WERI-Rb-1 (cell line): Measurements from ENCODE around the gene PIH1D1.

Source experiments
- DNase-seq: peaks from one replicate; pipeline ENCODE4 v3.0.0-alpha.2; 2020
- H3K27ac ChIP-seq: fragments of 250-450 bp; sonication (Bioruptor Pico); 2 replicates; pipeline ENCODE4 v1.5.1; 2020; ENCODE audit warnings: mild to moderate bottlenecking, moderate library complexity
- H3K27me3 ChIP-seq: fragments of 250-450 bp; sonication (Bioruptor Pico); 2 replicates; pipeline ENCODE4 v1.5.1; 2021; ENCODE audit warnings: mild to moderate bottlenecking, low read depth, moderate library complexity; ENCODE audit not compliant: insufficient read depth, severe bottlenecking
- H3K36me3 ChIP-seq: fragments of 250-450 bp; sonication (Bioruptor Pico); 2 replicates; pipeline ENCODE4 v1.5.1; 2020; ENCODE audit warnings: mild to moderate bottlenecking, moderate library complexity
- H3K4me3 ChIP-seq: 2 replicates; pipeline ENCODE4 v1.5.1; 2011; ENCODE audit warnings: low read depth, mild to moderate bottlenecking, control low read depth, low read length
- H3K9me3 ChIP-seq: fragments of 250-450 bp; sonication (Bioruptor Pico); 2 replicates; pipeline ENCODE4 v1.5.1; 2021; ENCODE audit warnings: mild to moderate bottlenecking, moderate library complexity; ENCODE audit not compliant: severe bottlenecking
- CTCF ChIP-seq: IDR thresholded peaks from 2 replicates; pipeline ENCODE4 v1.5.1; 2011; ENCODE audit warnings: low read depth, mild to moderate bottlenecking, control low read depth, inconsistent platforms, low read length

The PIH1D1 gene

GRCh38 chr19:49486710-49487276 is 35.2 kb upstream of the PIH1D1 start:
- H3K4me3 ChIP-seq: no peak overlapping the region
- H3K27ac ChIP-seq: peak overlapping the region; percentile 65

DNA sequence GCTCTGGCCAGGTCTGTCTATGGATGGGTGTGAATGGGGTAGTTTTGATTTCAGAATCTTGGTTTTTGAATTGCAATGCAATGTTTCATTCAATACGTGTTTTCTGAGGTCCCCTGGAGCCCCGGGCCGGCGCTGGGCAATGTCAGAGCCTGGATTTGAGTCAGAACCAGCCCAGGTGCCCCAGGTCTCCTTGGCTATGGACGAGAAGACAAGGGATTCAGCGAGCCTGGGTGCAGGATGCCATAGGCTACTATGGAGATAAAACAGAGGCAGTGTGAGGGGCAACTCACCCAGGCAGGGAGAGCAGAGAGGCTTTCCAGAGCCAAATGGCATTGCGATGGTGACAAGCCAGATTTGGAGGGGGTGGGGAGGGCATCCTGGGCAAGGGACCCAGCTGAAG is 34.6 kb upstream of the PIH1D1 start:
- Histone ChIP-seq H3K27ac (no peak overlapping the region), H3K27me3 (no peaks in the 10 kb centered on the region), H3K36me3 (peaks cover 38% of the 10 kb centered on the region), H3K9me3 (peaks cover 2% of the 10 kb centered on the region), H3K4me3 (no peak overlapping the region)
- no peak for DNase-seq
- TF ChIP-seq CTCF: no peak

More at GRCh38 chr19:49486710-49487276, 35.2 kb upstream of the PIH1D1 start:
- Histone ChIP-seq H3K27me3 (no peaks in the 10 kb centered on the region), H3K36me3 (peaks cover 44% of the 10 kb centered on the region), H3K9me3 (peaks cover 2% of the 10 kb centered on the region)
- no peak for DNase-seq
- no peak for TF ChIP-seq CTCF

DNA sequence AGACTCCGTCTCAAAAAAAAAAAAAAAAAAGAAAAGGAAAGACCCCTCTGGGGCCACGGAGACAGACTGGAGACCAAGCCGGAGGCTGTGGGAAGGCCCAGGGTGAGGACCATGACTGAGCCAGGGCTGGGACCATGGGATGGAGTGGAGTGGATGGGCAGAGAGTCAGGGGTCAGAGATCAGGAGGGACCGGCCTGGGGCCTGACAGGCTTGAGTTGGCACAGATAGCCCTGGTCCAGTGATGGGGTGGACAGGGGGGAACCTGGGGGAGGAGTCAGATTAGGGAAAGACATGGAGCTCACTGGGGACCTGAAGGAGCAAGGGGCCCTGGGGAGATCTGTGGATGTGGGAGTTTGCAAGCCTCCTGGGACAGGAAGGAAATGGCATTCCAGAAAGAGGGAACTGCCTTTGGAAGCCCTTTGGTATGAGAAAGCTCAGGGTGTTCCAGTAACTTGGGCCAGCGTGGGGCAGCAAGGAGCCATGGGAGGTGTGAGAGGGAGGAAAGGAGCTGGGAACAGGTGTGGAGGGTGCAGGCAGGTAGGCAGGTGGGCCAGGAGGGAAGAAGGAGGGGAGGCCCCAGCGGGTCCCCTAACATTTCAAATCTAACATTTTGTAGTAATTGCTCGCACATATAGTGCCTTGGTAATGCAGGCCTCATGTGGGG is 29.5 kb upstream of the PIH1D1 start:
- Histone ChIP-seq H3K9me3 (no peaks in the 10 kb centered on the region), H3K27ac (no peak overlapping the region), H3K36me3 (no peaks in the 10 kb centered on the region), H3K27me3 (no peaks in the 10 kb centered on the region), H3K4me3 (no peak overlapping the region)
- no peak for DNase-seq
- TF ChIP-seq CTCF: no peak

GRCh38 chr19:49479975-49480628 is 28.5 kb upstream of the PIH1D1 start:
- no peak for DNase-seq
- Histone ChIP-seq H3K36me3 (no peaks in the 10 kb centered on the region), H3K9me3 (no peaks in the 10 kb centered on the region), H3K4me3 (no peak overlapping the region), H3K27ac (no peak overlapping the region), H3K27me3 (no peaks in the 10 kb centered on the region)
- no peak for TF ChIP-seq CTCF

- Histone ChIP-seq H3K9me3 (no peaks in the 10 kb centered on the region), H3K27ac (no peak overlapping the region), H3K4me3 (peak overlapping the region; percentile 14; the same call in 1 of the 2 replicates), H3K36me3 (no peaks in the 10 kb centered on the region), H3K27me3 (no peaks in the 10 kb centered on the region)
- peak; percentile 78 for TF ChIP-seq CTCF
- peak; percentile 91 for DNase-seq
These were observed 24.6 kb upstream of the PIH1D1 start for GRCh38 chr19:49475995-49476880.
